ENCODE results near the gene MYBL2.

MYBL2 gene

GRCh38 chr20:43710370-43711044 is 43.6 kb downstream of the MYBL2 start:
- no peaks in the 10 kb centered on the region for H3K36me3 Mint-ChIP-seq
- no peak overlapping the region for H3K4me3 Mint-ChIP-seq

GRCh38 chr20:43711098-43711654 is 44.3 kb downstream of the MYBL2 start:
- H3K9me3 Mint-ChIP-seq, result no peaks in the 10 kb centered on the region
- H3K27ac Mint-ChIP-seq, result no peak overlapping the region
- no peaks in the 10 kb centered on the region for H3K27me3 Mint-ChIP-seq
- no peak overlapping the region for H3K4me3 Mint-ChIP-seq
- no peaks in the 10 kb centered on the region for H3K4me1 Mint-ChIP-seq
- H3K36me3 Mint-ChIP-seq, result no peaks in the 10 kb centered on the region

More at GRCh38 chr20:43710370-43711044, 43.6 kb downstream of the MYBL2 start:
- Mint-ChIP-seq H3K27me3 (no peaks in the 10 kb centered on the region), H3K4me1 (no peaks in the 10 kb centered on the region), H3K9me3 (no peaks in the 10 kb centered on the region), H3K27ac (no peak overlapping the region)

GRCh38 chr20:43715044-43715443 is 48.1 kb downstream of the MYBL2 start:
- Mint-ChIP-seq H3K4me1 (peaks cover 24% of the 10 kb centered on the region), H3K4me3 (no peak overlapping the region), H3K36me3 (no peaks in the 10 kb centered on the region), H3K9me3 (no peaks in the 10 kb centered on the region), H3K27me3 (no peaks in the 10 kb centered on the region), H3K27ac (no peak overlapping the region)

GRCh38 chr20:43715511-43715910 is 48.6 kb downstream of the MYBL2 start:
- H3K9me3 Mint-ChIP-seq, result no peaks in the 10 kb centered on the region
- no peak overlapping the region for H3K27ac Mint-ChIP-seq
- H3K4me1 Mint-ChIP-seq, result peaks cover 28% of the 10 kb centered on the region
- H3K27me3 Mint-ChIP-seq, result no peaks in the 10 kb centered on the region
- H3K4me3 Mint-ChIP-seq, result no peak overlapping the region
- no peaks in the 10 kb centered on the region for H3K36me3 Mint-ChIP-seq

- no peaks in the 10 kb centered on the region for H3K36me3 Mint-ChIP-seq
- no peak overlapping the region for H3K4me3 Mint-ChIP-seq
- H3K27ac Mint-ChIP-seq, result no peak overlapping the region
- H3K9me3 Mint-ChIP-seq, result no peaks in the 10 kb centered on the region
- H3K27me3 Mint-ChIP-seq, result no peaks in the 10 kb centered on the region
- peaks cover 34% of the 10 kb centered on the region for H3K4me1 Mint-ChIP-seq
Measured at GRCh38 chr20:43716123-43716522, 49.2 kb downstream of the MYBL2 start.

GRCh38 chr20:43716757-43717615 is 50.1 kb downstream of the MYBL2 start:
- Mint-ChIP-seq H3K27ac (peak overlapping the region; percentile 68), H3K36me3 (no peaks in the 10 kb centered on the region), H3K4me1 (peaks cover 38% of the 10 kb centered on the region), H3K9me3 (no peaks in the 10 kb centered on the region), H3K4me3 (no peak overlapping the region), H3K27me3 (no peaks in the 10 kb centered on the region)

DNA sequence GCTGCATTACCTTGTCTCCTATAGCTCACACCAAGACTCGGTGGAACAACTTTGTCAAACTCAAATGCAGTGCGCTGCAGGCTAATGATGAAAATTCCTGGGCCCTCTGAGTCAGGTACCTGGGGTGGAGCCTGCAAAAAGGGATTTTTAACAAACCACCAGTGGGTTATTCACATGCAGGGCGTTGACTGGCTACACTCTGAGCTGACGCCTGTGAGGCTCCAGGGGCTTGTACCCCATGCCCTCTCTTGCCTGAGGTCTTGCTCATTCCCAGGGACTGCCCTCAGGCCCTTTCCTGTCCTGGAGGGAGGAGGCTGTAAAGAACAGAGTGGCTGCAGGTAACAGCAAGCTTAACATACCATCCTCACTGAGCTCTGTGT is 50.7 kb downstream of the MYBL2 start:
- Mint-ChIP-seq H3K4me3 (no peak overlapping the region), H3K36me3 (no peaks in the 10 kb centered on the region), H3K27me3 (no peaks in the 10 kb centered on the region), H3K27ac (peak overlapping the region; percentile 68), H3K4me1 (peaks cover 45% of the 10 kb centered on the region), H3K9me3 (no peaks in the 10 kb centered on the region)

- peak overlapping the region; percentile 23 for H3K27ac Mint-ChIP-seq
- H3K27me3 Mint-ChIP-seq, result no peaks in the 10 kb centered on the region
- no peak overlapping the region for H3K4me3 Mint-ChIP-seq
- no peaks in the 10 kb centered on the region for H3K36me3 Mint-ChIP-seq
- no peaks in the 10 kb centered on the region for H3K9me3 Mint-ChIP-seq
- H3K4me1 Mint-ChIP-seq, result peaks cover 68% of the 10 kb centered on the region
Measured at GRCh38 chr20:43720007-43720406, 53.1 kb downstream of the MYBL2 start.

DNA sequence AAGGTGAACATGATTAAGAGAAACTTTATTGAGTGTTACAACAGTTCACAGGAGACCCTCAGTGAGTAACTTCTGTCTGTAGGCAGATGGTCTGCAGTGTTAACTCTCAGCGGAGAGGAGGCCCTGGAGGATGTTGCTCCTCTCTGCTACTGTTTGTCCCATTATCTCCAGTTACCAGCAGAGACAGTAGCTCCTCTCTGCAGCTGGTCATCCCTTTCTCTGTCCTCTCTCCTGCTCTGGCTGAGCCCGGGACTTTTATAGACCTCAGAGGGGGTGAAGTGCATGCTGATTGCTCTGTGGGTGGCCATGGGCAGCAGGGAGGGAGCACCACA is 54.1 kb downstream of the MYBL2 start:
- Mint-ChIP-seq H3K27ac (no peak overlapping the region), H3K4me1 (peaks cover 74% of the 10 kb centered on the region), H3K4me3 (no peak overlapping the region), H3K36me3 (no peaks in the 10 kb centered on the region), H3K27me3 (no peaks in the 10 kb centered on the region), H3K9me3 (no peaks in the 10 kb centered on the region)

DNA sequence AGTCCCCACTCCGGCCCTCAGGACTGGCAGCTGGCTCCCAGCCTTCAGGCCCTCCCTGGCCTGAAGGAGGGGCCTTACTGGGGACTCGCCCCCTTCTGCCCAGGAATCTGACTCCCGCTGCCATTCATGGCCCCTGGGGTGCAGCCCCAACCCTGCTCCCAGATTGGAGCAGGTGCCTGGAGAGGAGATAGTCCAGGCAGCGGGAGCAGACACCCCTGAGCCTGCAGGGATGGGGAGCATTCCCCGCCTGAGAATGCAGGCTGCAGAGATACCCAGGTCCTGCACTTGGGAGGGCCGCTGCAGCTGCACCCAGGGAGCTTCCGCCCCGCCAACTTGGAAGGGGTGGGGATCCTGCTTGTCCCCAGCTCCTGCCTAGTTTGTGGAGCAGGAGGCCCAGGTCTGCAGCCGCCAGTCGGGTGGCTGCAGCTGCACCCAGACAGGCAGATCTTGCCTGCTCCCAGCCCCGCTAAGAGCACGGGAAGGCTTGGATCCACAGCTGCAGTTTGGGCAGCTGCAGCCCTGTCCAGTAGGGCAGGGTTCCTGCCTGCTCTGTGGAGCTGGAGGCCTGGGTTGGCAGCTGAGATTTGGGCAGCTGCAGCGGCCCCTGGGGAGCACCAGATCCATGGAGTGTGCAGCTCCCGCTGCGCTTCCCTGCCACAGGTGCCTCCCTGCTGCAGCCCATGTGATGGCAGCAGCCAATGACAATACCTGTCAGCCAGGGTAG is 54.7 kb downstream of the MYBL2 start:
- Mint-ChIP-seq H3K27ac (peak overlapping the region; percentile 8), H3K4me1 (peaks cover 74% of the 10 kb centered on the region), H3K36me3 (no peaks in the 10 kb centered on the region), H3K4me3 (peak overlapping the region; percentile 31), H3K9me3 (no peaks in the 10 kb centered on the region), H3K27me3 (no peaks in the 10 kb centered on the region)

DNA sequence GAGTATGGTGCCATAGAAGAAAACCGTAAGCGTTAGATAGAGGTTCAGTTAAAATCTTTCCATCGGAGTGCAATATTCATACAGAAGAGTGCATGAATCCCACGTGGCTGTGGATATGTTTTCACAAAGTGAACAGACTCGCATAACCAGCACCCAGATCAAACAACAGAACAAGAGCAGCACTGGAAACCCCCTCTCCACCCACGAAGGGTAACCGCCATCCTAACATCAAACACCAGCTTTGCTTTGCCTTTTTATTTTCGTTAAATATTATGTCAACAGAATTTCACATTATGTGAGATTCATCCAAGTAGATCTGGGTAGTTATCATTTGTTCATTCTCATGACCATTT is 55.2 kb downstream of the MYBL2 start:
- peak overlapping the region; percentile 8 for H3K27ac Mint-ChIP-seq
- H3K9me3 Mint-ChIP-seq, result no peaks in the 10 kb centered on the region
- peak overlapping the region; percentile 31 for H3K4me3 Mint-ChIP-seq
- H3K27me3 Mint-ChIP-seq, result no peaks in the 10 kb centered on the region
- H3K36me3 Mint-ChIP-seq, result no peaks in the 10 kb centered on the region
- H3K4me1 Mint-ChIP-seq, result peaks cover 74% of the 10 kb centered on the region

GRCh38 chr20:43723186-43723585 is 56.3 kb downstream of the MYBL2 start:
- no peaks in the 10 kb centered on the region for H3K27me3 Mint-ChIP-seq
- H3K27ac Mint-ChIP-seq, result no peak overlapping the region
- no peaks in the 10 kb centered on the region for H3K9me3 Mint-ChIP-seq
- H3K4me1 Mint-ChIP-seq, result peaks cover 68% of the 10 kb centered on the region
- H3K4me3 Mint-ChIP-seq, result peak overlapping the region; percentile 11
- no peaks in the 10 kb centered on the region for H3K36me3 Mint-ChIP-seq

GRCh38 chr20:43723735-43724134 is 56.8 kb downstream of the MYBL2 start:
- Mint-ChIP-seq H3K27ac (peak overlapping the region; percentile 32), H3K4me3 (no peak overlapping the region), H3K36me3 (no peaks in the 10 kb centered on the region), H3K9me3 (no peaks in the 10 kb centered on the region), H3K4me1 (peaks cover 68% of the 10 kb centered on the region), H3K27me3 (no peaks in the 10 kb centered on the region)

- H3K27ac Mint-ChIP-seq, result no peak overlapping the region
- H3K4me3 Mint-ChIP-seq, result no peak overlapping the region
- H3K36me3 Mint-ChIP-seq, result no peaks in the 10 kb centered on the region
- H3K9me3 Mint-ChIP-seq, result no peaks in the 10 kb centered on the region
- H3K27me3 Mint-ChIP-seq, result no peaks in the 10 kb centered on the region
- peaks cover 69% of the 10 kb centered on the region for H3K4me1 Mint-ChIP-seq
Measured at GRCh38 chr20:43724383-43724782, 57.5 kb downstream of the MYBL2 start.

GRCh38 chr20:43725666-43726065 is 58.8 kb downstream of the MYBL2 start:
- H3K9me3 Mint-ChIP-seq, result no peaks in the 10 kb centered on the region
- H3K36me3 Mint-ChIP-seq, result no peaks in the 10 kb centered on the region
- peaks cover 64% of the 10 kb centered on the region for H3K4me1 Mint-ChIP-seq
- no peaks in the 10 kb centered on the region for H3K27me3 Mint-ChIP-seq
- H3K27ac Mint-ChIP-seq, result no peak overlapping the region
- no peak overlapping the region for H3K4me3 Mint-ChIP-seq

DNA sequence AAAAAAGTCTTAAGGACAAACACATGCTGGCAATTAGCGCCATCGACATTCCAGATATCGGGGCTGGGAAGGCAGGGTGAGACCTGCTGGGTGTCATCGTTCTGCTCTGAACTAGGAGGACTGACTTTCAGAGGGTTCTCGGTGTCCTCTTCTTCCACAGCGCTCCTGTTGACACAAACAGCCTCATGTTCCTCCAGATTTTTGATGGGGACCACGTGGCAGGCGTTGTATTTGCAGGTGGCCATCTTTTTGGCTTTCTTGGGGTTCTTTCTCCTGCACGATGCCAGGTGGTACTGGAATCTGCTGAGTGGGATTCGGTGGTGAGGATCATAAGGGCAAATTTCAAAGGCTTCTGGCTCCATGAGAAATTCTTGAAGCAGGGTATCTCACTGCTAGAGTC is 59.4 kb downstream of the MYBL2 start:
- Mint-ChIP-seq H3K4me3 (no peak overlapping the region), H3K27me3 (no peaks in the 10 kb centered on the region), H3K4me1 (peaks cover 58% of the 10 kb centered on the region), H3K9me3 (no peaks in the 10 kb centered on the region), H3K36me3 (no peaks in the 10 kb centered on the region), H3K27ac (no peak overlapping the region)
